Stimulated activated CD4-positive, alpha-beta T cell treated with anti-CD3 and anti-CD28 coated beads, TNF-alpha, amount 100 ng/mL, for 1 hour (primary cell): ENCODE measurements around the gene GPN2.
"Not testable (repeated sequence)": the region's sequence is repeated elsewhere in the genome, so short reads cannot be mapped to it uniquely, and the experiment has no call there.

Experiments used
- DNase-seq, 3 donors: peaks; one replicate each; pipeline ENCODE4 v3.0.0-alpha.2; 2020; ENCODE audit warnings: low read depth in 3 of 3, low spot score in 1 of 3

Gene GPN2

DNA sequence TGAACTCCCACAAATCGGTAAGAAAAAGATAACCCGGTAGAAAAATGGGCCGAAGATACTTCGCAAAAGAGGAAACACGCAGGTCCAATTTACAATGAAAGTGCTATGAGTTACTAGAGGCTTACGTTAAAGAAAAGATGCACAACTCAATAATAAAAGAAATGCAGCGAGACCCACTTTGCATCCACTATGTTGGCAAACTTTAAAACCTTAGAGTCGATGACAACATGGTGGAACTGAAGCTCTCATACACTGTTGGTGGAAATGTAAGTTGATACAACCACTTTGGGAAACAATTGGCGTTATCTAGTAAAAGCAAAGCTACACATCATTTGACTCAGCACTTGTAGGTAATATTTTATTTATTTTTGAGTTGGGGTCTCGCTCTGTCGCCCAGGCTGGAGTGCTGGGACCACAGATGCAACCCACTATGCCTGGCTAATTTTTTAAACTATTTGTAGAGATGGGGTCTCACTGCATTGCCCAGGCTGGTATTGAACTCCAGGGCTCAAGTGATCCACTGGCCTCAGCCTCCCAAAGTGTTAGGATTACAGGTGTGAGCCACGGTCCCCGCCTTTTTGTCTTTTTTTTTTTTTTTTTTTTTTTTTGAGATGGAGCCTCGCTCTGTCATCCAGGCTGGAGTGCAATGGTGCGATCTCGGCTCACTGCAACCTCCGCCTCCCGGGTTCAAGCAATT is 10.9 kb upstream of the GPN2 start:
- no peak for DNase-seq

DNA sequence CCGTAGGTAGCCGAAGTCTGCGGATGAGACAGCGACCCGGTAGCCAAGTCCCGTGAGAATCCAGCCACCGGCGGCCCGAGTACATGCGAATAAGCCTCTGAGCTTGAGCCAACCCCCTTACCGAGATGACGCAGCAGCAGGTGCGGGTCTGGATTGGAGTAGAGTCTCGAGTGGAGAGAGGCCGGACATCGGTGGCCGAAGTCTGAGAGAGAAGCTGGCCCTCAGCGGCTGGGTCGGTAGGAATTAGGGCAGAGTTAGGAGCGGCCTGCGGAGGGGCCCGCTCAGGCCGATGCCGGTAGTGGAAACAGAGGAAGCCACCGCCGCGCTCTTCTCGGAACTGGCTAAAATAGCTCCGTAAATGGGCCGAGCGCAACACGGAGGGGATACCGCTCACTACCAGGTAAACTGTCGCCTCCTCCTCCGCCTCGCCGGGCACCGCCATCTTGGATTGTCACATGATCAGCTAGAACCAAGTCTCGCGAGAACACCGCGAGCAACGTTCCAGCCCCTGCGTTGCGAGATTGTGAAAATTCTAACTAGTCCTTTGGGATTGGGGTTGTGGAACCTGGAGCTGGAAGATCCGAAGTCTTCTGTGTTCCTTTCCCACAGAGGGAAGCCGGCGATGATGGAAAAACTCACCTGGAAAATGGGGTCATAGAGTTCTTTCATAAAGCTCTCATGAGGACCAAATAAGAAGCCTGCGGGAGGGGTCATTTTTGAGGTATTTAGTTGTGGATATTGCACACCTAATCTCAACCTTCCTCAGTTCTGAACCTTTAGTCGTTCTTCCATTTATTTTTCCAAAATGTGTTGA is 10.1 kb upstream of the GPN2 start, which contains the start of gene GPATCH3:
Gene GPATCH3 (minus strand): TSS at position 467 of the 814 bp plus-strand sequence. CDS start 25 bp downstream, at position 442.
- peak; percentile 63 to 75 (median 74) for DNase-seq

DNA sequence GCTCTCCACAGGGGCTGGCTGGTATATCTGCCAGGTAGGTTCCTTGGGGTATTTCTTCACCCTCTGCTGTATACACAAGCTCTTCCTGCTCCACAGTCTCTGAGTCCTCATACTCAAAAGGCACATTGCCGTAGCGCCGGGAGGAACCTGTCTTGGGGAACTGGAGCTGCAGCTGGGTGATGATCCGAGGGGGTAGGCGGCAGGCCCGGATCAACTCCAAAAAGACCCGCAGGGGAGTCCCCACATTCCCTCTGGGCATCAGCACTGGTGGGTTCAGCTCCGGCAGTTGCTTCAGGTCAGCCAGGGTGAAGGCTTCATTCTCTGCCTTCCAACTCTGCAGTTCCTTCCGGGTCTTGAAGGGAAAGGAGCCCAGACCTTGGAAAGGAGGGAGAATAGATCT is 7.3 kb upstream of the GPN2 start:
- DNase-seq: no peak

DNA sequence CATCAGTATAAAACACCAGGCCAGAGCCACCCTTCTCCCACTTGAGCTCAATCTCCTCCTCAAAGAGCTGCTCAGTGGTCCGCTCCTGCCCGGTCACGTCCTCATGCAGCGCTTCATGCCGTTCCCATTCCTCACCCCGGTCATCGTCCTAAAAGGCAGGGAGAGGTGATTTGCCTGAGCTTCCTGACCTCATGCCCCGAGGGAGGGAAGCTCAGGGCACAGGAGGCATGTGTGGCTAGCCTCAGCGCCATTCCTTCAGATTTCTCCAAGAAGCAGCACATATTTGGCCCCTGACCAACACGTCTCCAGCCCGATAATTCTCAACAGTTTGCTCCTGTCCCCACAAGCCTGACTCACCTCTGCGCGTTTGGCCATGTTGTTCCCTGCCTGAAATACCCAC is 4.2 kb upstream of the GPN2 start:
- no peak for DNase-seq

DNA sequence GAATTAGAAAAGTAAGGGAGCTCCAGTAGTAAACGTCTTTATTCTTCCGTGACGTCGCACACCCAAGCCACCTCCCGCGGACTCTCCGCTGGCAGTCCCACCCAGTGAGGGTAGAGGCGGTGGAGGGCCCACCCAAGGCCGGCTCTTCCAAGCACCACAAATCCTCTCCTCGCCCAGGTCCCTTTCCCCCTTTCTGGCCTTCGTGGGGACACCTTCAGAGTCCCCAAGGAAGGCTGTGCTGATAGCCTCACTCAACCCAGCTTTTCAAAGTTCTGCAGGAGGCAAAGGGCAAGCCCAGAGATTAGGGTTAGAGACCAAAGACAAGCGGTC is 349 bp upstream of the GPN2 start:
- no peak for DNase-seq

DNA sequence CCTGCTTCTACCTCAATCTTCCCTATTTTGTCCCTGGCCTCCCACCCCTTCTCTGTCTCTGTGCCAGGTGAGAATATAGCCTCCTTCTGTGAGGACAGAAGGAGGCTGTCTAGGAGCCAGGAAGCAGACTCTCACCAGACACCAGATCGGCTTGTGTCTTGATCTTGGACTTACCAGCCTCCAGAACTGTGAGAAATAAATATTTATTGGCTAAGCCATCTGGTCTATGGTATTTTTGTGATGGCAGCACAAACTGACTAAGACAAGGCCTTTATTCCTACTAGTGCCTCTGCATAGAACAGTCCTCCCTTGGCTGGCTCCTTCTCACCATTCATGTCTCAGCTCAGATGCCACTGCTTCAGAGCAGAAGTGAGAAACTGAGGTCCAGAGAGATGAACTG is 1.9 kb downstream of the GPN2 start:
- no peak for DNase-seq

DNA sequence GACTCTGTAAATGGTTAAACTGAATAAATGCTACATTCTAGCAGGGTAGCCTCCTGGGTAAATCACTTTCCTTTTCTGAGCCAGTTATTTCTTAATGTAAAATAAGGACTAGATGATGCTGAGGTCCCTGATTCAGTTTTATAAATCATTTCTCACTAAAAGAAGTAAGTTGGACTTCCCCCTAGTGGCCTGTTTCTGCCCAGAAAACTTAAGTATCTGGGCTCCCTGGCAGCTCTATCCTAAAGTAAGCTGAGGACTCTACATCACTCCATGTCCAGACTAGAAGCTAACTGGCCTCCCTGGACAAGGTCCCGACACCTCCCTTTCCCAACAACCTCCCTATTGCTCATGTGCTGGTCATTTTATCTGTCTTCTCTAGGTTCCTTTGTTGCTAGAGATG is 3.0 kb downstream of the GPN2 start:
- no peak for DNase-seq

DNA sequence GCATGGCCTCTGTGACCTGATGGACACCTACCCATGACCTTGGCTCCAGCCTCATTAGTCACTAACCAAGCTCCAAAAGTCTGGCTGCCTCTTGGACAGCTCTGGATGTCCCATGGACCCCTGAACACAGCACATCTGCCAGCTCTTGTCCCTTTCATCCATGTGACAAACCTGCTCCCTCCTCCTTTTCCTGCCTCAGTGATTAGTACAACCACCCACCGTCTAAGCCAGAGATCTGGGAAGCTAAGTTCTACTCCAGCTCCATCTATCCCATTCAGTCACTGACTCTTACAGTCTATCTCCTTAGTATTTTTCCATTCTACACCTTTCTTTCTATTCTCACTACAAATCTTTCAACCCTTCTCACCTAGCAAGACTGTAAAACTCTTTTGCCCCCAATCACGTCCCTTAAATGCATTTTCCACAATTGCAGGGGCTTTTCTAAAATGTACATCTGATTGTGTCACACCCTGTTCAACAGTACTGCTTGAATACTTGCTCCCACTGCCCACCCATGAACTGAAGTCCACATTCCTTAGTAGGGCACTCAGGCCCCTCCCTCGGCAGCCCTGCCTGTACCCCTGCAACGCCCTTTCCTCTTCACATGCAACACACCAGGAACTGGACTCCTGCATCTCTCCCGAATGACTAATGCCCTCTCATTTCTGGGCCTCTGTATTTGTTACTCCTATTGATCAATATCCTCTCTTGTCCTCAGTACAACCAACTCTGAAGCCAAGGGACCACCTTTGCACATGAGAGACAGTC is 7.2 kb downstream of the GPN2 start:
- no peak for DNase-seq

DNA sequence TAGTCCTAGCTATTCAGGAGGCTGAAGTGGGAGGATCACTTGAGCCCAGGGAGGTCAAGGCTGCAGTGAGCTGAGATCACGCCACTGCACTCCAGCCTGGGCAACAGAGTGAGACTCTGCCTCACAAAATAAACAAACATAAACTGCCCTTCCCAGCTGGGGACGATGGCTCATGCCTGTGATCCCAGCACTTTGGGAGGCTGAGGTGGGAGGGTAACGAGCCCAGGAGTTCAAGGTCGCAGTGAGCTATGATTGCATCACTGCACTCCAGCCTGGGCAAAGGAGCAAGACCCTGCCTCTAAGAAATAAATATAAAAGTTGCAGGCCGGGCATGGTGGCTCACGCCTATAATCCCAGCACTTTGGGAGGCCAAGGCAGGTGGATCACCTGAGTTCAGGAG is 8.5 kb downstream of the GPN2 start:
- not testable (repeated sequence) for DNase-seq

DNA sequence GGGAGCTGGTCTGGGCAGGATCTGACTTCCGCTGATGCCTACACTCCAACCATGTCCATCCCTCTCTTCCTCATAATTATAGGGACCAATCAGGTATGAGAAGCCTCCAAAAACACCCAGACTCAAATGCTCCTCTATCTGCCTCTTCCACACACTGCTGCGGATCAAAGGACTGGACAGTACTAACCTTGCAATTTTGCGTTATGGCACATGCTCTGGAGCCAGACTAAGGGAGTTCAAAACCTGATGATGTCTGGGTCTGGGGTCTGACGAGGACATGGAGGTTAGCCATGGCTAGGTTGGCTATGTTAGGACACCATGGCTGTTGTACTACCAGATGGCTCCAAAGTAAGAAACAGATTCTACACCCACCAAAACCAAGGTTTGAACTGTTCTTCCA is 10.3 kb downstream of the GPN2 start:
- no peak for DNase-seq

DNA sequence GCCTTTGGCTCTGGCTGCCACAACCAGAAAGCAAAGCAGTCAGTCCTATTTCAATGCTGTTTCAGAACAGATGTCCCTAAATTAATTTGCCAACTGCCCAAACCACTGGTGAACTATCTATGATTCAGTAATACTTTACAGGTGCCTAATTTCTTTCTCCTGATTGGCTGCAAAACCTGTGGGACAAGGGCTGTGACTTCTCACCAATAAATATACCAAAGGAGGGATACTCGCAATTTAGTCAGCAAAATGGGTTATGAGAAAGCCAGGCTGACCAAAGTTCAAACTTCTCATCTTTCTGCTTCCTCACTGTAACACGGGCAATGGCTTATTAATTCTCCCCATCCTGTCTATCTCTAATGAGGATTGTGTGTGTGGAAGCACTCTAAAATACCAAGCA is 12.8 kb downstream of the GPN2 start:
- no peak for DNase-seq

DNA sequence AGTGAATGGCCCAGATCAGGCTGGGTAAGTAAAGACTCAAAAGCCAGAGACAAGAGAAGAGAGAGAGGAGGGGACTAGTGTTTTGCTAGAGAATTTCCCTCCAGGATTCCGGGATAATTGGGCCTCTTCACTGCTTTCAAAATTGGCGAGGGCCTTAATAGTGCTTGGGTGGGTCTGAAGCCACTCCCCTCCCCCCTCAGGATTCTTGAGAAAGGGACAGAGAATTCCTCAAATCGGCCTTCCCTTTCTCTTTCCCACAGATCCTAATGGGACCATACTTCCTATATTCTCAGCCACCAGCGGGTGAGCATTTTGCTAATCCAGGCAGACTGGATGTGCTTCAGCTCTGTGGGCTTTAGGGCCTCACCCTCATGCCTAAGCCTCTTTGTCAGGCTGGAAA is 15.2 kb downstream of the GPN2 start:
- no peak for DNase-seq

DNA sequence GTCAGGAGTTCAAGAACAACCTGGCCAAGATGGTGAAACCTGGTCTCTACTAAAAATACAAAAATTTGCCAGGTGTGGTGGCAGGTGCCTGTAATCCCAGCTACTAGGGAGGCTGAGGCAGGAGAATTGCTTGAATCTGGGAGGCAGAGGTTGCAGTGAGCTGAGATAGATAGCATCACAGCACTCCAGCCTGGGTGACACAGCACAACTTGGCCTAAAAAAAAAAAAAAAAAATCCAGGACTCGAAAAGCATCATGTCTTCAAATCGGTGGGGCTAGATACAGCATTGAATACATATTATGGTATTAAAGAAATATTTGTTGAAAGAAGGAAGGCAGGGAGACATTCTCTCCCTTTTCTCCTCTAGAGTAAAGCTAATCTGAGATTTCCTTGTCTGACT is 17.0 kb downstream of the GPN2 start:
- not testable (repeated sequence) for DNase-seq

DNA sequence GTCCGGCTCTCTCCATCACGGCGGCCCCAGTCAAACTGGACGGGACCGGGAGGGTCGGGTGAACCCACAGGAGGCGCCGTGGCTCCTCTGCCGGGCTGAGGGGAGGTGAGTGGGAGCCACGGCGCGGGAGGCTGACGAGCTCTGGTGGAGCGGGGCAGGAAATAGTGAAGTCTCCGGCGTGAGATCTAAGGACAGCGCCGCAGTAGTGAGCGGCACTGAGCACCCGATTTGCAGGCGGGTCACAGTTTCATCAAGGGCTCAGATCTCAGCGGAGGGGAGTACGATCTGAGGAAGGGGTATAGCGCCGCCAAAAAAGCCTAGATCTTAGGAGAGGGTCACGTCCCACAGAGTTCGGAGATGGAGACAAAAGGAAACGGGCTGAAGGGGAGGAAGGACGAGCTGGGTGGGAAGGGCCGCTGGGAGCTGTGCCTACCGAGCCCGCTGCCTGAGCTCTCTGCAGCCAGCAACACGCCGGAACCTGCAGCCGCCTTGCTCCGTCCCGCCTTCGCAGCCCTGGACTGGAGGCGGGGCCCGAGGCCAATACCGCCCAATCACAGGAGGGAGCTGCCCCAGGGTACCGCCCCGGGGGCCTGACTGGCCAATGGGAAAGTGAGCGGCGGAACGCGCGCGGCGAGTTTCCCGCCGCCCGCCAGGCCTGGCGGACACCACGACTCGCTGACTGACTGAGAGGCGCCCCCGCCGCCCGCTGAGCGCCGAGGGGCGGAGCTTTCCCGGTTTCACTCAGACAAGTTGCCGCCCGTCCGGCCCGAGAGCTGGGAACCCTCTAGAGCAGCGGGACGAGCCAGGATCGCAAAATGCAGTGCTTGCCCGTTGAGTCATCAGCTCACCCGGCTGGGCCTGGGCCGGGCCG is 25.2 kb downstream of the GPN2 start:
- peak; percentile 83 to 88 (median 86) for DNase-seq

DNA sequence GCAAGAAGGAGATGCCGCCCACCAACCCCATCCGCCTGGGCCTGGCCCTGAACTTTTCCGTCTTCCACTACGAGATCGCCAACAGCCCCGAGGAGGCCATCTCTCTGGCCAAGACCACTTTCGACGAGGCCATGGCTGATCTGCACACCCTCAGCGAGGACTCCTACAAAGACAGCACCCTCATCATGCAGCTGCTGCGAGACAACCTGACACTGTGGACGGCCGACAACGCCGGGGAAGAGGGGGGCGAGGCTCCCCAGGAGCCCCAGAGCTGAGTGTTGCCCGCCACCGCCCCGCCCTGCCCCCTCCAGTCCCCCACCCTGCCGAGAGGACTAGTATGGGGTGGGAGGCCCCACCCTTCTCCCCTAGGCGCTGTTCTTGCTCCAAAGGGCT is 26.4 kb downstream of the GPN2 start:
- DNase-seq: no peak

DNA sequence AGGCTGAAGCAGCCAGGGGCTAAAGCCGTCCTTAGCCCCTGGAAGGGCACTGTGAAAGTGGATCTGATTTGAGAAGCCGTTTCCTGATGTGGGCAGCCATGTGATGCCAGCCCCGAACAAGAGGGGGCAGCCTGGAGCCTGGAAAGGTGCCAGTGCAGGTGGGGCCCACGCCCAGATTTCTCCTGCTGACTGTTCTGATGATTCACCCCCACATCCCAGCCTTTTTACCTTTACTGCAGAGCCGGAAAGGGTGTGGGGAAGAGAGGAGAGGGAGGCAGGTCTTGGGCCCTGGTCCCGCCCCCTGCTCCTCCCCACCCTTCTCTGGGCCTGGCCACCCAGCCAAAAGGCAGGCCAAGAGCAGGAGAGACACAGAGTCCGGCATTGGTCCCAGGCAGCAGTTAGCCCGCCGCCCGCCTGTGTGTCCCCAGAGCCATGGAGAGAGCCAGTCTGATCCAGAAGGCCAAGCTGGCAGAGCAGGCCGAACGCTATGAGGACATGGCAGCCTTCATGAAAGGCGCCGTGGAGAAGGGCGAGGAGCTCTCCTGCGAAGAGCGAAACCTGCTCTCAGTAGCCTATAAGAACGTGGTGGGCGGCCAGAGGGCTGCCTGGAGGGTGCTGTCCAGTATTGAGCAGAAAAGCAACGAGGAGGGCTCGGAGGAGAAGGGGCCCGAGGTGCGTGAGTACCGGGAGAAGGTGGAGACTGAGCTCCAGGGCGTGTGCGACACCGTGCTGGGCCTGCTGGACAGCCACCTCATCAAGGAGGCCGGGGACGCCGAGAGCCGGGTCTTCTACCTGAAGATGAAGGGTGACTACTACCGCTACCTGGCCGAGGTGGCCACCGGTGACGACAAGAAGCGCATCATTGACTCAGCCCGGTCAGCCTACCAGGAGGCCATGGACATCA is 27.1 kb downstream of the GPN2 start, which contains the start of gene SFN:
Gene SFN (plus strand): TSS at position 369 of the 904 bp plus-strand sequence. CDS start 64 bp downstream, at position 433.
- DNase-seq: peak in 2 of 3 donors; percentile 6 to 25

DNA sequence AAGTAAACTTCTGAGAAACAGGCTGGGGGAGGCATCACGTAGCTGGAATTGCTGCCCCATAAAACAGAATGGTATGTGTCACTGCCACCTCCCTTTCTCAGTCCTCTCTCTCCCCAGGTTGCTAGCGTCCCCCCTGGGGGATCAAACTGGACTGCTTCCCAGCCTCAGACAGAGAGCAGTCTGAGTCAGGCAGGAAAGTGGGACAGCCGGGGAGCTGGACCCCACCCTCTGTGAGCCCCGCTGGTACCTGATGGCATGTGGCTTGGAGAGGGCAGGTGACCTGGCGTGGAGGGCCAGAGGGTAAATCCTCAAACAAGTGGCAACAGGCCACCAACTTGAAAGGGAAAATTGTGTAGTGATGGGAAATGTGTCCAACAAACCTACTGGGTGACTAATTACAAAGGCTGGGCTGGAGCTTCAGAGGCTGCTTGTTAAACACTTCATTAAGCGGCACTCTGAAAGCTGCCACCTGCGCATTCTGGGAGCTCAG is 28.1 kb downstream of the GPN2 start:
- no peak for DNase-seq

DNA sequence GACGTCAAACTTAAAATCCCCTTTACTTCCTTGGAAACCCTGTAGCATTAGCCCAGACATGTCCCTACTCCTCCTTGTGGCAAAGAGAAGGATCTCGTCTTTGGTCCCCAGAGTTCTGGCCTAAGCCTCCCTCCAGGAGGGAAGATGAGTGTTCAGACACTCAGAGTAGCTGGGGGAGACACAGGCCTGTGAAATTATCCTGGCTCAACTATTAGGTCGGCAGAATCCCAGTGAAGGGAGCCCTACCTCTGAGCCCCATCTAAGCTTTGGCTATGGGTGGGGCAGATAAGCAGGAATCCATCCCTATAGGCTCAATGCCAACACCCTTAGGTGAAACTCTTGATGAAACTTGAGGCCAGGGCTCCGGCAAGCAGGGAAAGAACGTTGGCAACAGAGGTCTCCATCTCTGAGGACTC is 28.8 kb downstream of the GPN2 start:
- DNase-seq: no peak

DNA sequence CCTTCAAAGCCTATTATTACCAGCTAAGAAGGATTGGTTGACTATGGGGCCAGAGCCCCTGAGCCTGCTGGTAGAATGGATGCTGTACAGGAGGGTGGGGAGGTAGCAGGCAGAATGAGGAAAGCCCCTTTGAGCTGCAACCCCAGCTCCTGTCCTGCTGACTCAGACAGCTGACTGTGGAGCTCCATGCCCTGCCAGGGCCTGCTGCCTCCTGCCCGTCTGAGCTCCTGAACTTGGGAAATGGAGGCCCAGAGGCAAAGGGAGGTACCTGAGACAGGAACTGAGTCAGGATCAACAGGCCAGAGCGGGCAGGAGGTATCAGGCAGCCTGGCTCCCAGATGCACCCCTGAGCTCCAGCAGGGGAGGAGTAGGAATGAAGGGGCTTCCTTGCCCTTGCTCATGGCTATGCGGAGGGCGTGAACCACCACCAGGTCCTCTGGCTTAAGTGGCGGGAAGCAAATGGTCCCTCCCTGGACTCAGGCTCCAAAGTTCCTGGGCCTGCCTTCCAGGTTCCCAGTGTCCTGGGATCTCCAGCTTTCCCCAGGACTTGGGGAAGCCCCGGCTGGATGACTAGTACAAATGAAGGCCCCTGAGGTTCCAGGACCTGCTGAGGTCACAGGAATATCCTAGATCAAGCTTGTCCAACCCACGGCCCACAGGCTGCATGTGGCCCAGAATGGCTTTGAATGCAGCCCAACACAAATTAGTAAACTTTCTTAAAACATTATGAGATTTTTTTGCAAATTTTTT is 31.0 kb downstream of the GPN2 start:
- DNase-seq: no peak
